Keratinocyte (primary cell): ENCODE measurements around the gene GRAMD1A.

Experiments
- CTCF ChIP-seq, 3 experiments: IDR thresholded peaks in 1 of 3; conservative IDR thresholded peaks in 1 of 3; optimal IDR thresholded peaks in 1 of 3; 2 replicates in 2 of 3; 3 replicates in 1 of 3; pipeline versions ENCODE3 to v1.5.1; 2011; ENCODE audit warnings: low read length in 3 of 3, mild to moderate bottlenecking in 3 of 3, moderate library complexity in 2 of 3, control low read depth in 1 of 3, inconsistent platforms in 1 of 3; ENCODE audit not compliant: insufficient read depth in 2 of 3; ENCODE audit errors: extremely low read depth in 1 of 3
- EZH2 ChIP-seq: IDR thresholded peaks from one replicate; pipeline ENCODE4 v1.6.1; 2012; ENCODE audit warnings: inconsistent platforms, mild to moderate bottlenecking, low read length, moderate library complexity

DNA sequence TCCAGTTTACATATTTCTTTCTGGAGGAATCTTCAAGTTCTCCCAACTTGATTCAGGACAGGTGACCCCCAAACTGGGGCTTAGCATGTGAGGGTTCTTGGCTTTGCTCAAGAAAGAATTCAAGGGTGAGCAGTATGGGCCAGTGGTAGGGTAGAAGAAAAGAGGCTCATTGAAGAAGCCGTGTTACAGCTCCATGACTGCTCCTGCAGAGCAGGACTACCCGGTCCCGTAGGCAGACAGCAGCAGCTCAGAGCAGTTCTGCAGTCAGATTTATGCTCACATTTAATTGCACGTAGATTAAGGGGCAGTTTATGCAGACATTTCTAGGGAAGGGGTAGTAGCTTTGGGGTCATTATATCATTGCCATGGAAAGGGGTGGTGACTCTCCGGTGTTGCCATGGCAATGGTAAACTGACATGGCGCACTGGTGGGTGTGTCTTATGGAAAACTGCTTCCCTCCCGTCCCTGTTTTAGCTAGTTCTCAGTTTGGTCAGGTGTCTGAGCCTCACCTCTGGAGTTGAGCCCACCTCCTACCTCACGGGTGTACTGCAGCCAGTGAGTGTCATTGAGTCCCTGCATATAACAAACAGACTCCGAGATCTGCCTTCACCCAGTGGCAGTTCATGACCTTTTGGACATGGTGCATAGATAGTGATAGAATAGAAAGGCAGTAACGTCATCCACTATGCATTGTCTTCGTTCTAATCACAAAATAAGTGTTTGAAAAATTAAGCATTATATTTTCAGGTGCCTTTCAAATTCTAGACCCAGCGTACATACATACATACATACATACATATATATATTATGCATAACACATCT is 20.1 kb upstream of the GRAMD1A start:
- TF ChIP-seq CTCF (optimal IDR thresholded peaks at IDR 0.05 in 1 of 3, IDR thresholded peaks at IDR 0.05 in 1 of 3, conservative IDR thresholded peaks at IDR 0.05 in 1 of 3; ENCODE audit: extremely low read depth in 1 of 3, insufficient read depth in 2 of 3, low read length in 3 of 3): no peak
- no peak for TF ChIP-seq EZH2
